Sigmoid colon (tissue), 7 donors: ENCODE results near the gene SCGN. TPM values are rescaled to one million over a fixed set of nuclear protein-coding genes. Genes with fewer than 3 reads are reported as not detected.
"Not testable (repeated sequence)": the region's sequence is repeated elsewhere in the genome, so short reads cannot be mapped to it uniquely, and the experiment has no call there.

ENCODE experiments used
- DNase-seq: peaks from one replicate; pipeline ENCODE4 v3.0.0-alpha.2; 2019
- H3K27ac ChIP-seq, 4 donors: fragments of 200-600 bp; sonication (generic); one replicate each; pipeline ENCODE4 v1.5.1; 2016 to 2019; ENCODE audit warnings: mild to moderate bottlenecking in 1 of 4
- H3K27me3 ChIP-seq, 3 donors: fragments of 200-600 bp; sonication (generic); one replicate each; pipeline ENCODE4 v1.5.1; 2019; ENCODE audit warnings: mild to moderate bottlenecking in 1 of 3
- H3K36me3 ChIP-seq, 4 donors: fragments of 200-600 bp; sonication (generic); one replicate each; pipeline ENCODE4 v1.5.1; 2016 to 2019
- H3K4me1 ChIP-seq, 4 donors: fragments of 200-600 bp; sonication (generic); one replicate each; pipeline ENCODE4 v1.5.1; 2017 to 2019
- H3K4me3 ChIP-seq, 4 donors: fragments of 200-600 bp; sonication (generic); one replicate each; pipeline ENCODE4 v1.5.1; 2017 to 2019; ENCODE audit warnings: mild to moderate bottlenecking in 2 of 4, moderate library complexity in 1 of 4
- H3K9me3 ChIP-seq, 4 donors: fragments of 200-600 bp in 3 of 4; sonication (generic) in 3 of 4; one replicate each; pipeline versions ENCODE4 v1.5.1 to v1.6.1; 2013 to 2019
- EP300 ChIP-seq, 4 donors: sonication (generic); formaldehyde crosslinking; IDR thresholded peaks; one replicate each; pipeline ENCODE4 v1.6.1; 2017; ENCODE audit warnings: antibody characterized with exemption in 4 of 4
- POLR2A ChIP-seq, 2 donors: fragments of 450-650 bp; IDR thresholded peaks; one replicate each; pipeline ENCODE4 v1.6.1; 2016; ENCODE audit warnings: antibody characterized with exemption in 2 of 2, mild to moderate bottlenecking in 2 of 2, moderate library complexity in 2 of 2
- POLR2AphosphoS5 ChIP-seq, 4 donors: sonication (generic); formaldehyde crosslinking; IDR thresholded peaks; one replicate each; pipeline ENCODE4 v1.6.1; 2017; ENCODE audit warnings: antibody characterized with exemption in 4 of 4
- WGBS, 2 donors: extraction: QIAGEN DNeasy Blood & Tissue Kit; methylation state at CpG; one replicate each; pipeline ENCODE4 v1.1.7; 2013; 5-methylcytosine and 5-hydroxymethylcytosine counted together
- intact Hi-C: fragments of 100-400 bp; cut with DNase I; formaldehyde crosslinking; loops from one replicate; pipeline ENCODE4 v1.15.1; 2023
- polyA plus RNA-seq, 3 donors: library from polyadenylated mRNA; stranded (reverse); fragments of 200-250 nt; gene quantifications; one replicate each; pipeline ENCODE4 v1.2.3, GENCODE V29; 2013
- total RNA-seq, 4 donors: library from RNA; depleted of rRNA; stranded (reverse); fragments of >200 nt; gene quantifications; one replicate each; pipeline ENCODE4 v1.1.0, GENCODE V29; 2016
- TF ChIP-seq, protein P1 (sequence below), 4 experiments: fragments of 450-650 bp in 3 of 4; fragments of 200-600 bp in 1 of 4; IDR thresholded peaks; one replicate each; pipeline ENCODE4 v1.5.1; 2016 to 2019; ENCODE audit warnings: antibody characterized with exemption in 4 of 4, mild to moderate bottlenecking in 3 of 4, moderate library complexity in 2 of 4
- donor health status: healthy with polysubstance abuse.
- donor health status: Bipolar disorder and iron deficiency.
- donor health status: healthy.

SCGN gene
- total and polyA plus RNA-seq, 7 donors: 4.8 to 22.5 (median 8.8) TPM

DNA sequence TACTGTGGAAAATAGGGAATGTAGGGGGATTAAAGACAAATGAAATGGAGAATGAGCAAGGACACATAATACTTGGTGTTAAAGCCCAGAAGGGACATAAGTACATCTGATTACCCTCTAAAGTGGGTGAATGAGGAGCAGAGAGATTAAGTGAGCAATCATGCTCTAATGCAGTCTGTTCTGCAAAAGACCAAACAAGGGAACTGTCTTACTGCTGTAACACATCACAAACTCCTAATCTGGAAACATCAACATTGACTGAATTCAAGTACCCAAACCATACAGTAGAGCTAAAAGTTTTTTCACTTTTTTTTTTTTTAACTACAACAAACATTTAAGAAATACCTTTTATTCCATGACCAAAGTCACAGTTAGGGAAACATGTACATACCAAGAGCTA, 83.2 kb downstream of the SCGN start:
- no peaks in the 10 kb centered on the region for H3K36me3 ChIP-seq
- intact Hi-C loops: no loop called here
- DNase-seq: no peak
- H3K27me3 ChIP-seq: peaks cover 0 to 11% (median 0%) of the 10 kb centered on the region in 3 donors
- TF ChIP-seq POLR2AphosphoS5 (IDR thresholded peaks at IDR 0.05) (no peak), POLR2A (IDR thresholded peaks at IDR 0.05) (no peak)
- no peak overlapping the region for H3K27ac ChIP-seq
- peaks cover 0 to 6% (median 0%) of the 10 kb centered on the region in 4 donors for H3K9me3 ChIP-seq
- H3K4me1 ChIP-seq: no peaks in the 10 kb centered on the region
- no peak overlapping the region for H3K4me3 ChIP-seq

DNA sequence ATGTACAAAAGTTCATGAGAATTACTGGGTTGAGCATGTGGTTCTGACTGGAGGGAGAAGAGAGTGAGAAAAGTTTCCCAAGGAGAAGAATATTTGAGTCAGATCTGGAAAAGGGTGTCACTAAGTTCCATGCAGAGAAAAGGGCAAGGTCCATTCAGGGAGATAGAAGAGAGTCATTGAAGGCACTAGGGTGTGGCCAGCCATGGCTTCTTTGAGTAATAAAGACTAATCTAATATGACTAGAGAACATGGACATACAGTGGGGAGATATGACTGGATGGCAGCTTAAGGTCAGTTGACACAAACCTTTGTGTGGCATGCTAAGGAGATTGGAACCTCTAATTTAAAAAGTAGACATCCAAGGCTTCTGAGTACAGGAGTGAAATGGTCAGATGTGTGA, 91.9 kb downstream of the SCGN start:
- Histone ChIP-seq H3K4me1 (no peaks in the 10 kb centered on the region), H3K36me3 (no peaks in the 10 kb centered on the region), H3K27me3 (no peaks in the 10 kb centered on the region), H3K27ac (no peak overlapping the region), H3K9me3 (no peaks in the 10 kb centered on the region), H3K4me3 (no peak overlapping the region)
- no peak for DNase-seq
- intact Hi-C loops: no loop called here
- TF ChIP-seq, protein P1, sequence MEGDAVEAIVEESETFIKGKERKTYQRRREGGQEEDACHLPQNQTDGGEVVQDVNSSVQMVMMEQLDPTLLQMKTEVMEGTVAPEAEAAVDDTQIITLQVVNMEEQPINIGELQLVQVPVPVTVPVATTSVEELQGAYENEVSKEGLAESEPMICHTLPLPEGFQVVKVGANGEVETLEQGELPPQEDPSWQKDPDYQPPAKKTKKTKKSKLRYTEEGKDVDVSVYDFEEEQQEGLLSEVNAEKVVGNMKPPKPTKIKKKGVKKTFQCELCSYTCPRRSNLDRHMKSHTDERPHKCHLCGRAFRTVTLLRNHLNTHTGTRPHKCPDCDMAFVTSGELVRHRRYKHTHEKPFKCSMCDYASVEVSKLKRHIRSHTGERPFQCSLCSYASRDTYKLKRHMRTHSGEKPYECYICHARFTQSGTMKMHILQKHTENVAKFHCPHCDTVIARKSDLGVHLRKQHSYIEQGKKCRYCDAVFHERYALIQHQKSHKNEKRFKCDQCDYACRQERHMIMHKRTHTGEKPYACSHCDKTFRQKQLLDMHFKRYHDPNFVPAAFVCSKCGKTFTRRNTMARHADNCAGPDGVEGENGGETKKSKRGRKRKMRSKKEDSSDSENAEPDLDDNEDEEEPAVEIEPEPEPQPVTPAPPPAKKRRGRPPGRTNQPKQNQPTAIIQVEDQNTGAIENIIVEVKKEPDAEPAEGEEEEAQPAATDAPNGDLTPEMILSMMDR (IDR thresholded peaks at IDR 0.05): no peak
- TF ChIP-seq POLR2AphosphoS5 (IDR thresholded peaks at IDR 0.05) (no peak), POLR2A (IDR thresholded peaks at IDR 0.05) (no peak), EP300 (IDR thresholded peaks at IDR 0.05) (no peak)

DNA sequence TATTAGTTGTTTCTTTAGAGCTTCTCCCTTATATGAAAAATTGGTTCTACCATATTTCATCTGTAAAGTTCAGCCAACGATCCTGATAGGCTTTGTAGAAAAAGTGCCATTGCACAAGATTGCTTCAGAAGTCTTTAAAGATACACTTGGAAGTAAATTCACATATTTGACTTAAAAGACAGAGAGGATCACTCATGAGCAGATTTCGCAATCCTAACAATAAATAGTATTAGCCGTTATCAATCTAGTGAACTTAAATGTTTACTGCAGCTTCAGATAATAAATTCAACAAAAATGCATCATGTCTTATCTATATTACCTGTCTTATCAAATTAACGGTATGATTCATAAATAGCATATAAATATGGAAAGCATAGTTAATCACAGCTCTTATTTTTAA, 93.8 kb downstream of the SCGN start:
- Histone ChIP-seq H3K4me1 (no peaks in the 10 kb centered on the region), H3K27me3 (no peaks in the 10 kb centered on the region)
- intact Hi-C loops: no loop called here

DNA sequence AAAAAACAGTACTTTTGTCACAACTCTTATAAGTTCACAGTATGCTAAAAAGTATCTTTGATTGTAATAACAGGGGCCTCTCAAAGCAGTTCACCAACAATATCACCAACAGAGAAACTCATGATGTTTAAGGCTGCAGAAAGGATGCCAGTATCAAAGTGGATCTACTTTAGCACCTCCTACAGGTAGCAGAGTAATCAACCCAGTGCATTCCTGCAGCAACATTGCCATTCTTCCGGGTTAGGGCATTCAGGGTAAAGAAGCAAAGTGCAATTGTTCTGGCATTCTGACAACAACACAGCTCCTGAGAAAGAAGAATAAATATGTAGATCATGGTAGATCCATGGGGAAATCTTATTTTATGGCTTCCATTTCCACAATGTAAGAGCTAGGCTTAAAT, 95.0 kb downstream of the SCGN start:
- TF ChIP-seq POLR2AphosphoS5 (IDR thresholded peaks at IDR 0.05): no peak
- TF ChIP-seq EP300 (IDR thresholded peaks at IDR 0.05): no peak
- TF ChIP-seq POLR2A (IDR thresholded peaks at IDR 0.05): no peak
- TF ChIP-seq, protein P1 (IDR thresholded peaks at IDR 0.05): no peak
- Histone ChIP-seq H3K27me3 (no peaks in the 10 kb centered on the region), H3K36me3 (no peaks in the 10 kb centered on the region), H3K4me3 (no peak overlapping the region), H3K27ac (no peak overlapping the region), H3K4me1 (no peaks in the 10 kb centered on the region), H3K9me3 (no peaks in the 10 kb centered on the region)
- intact Hi-C loops: no loop called here
- DNase-seq: no peak
- 17 to 74% methylated on average over 1 of the region's 1 CpG for WGBS, 2 donors

More for the DNA sequence above, 93.8 kb downstream of the SCGN start:
- H3K27ac ChIP-seq: no peak overlapping the region
- no peaks in the 10 kb centered on the region for H3K36me3 ChIP-seq
- no peaks in the 10 kb centered on the region for H3K9me3 ChIP-seq
- no peak for DNase-seq
- no peak overlapping the region for H3K4me3 ChIP-seq
- WGBS, 2 donors: 91 to 92% methylated on average over 4 of the region's 4 CpGs
- no peak for TF ChIP-seq POLR2AphosphoS5 (IDR thresholded peaks at IDR 0.05)
- TF ChIP-seq EP300 (IDR thresholded peaks at IDR 0.05): no peak

DNA sequence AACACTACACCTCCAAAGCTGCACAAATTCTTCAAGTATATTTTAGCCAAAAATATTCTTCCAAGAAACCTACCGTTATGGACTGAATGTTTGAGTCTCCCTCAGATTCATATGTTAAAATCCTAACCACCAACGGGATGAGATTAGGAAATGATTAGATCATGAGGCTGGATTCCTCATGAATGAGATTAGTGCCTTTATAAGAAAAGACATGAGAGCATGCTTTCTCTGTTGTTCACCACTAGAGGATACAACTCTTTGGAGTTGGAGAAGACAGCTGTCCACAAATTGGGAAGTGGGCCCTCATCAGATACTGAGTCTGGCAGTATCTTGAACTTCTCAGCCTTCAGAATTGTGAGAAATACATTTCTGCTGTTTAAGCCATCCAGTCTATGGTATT, 95.5 kb downstream of the SCGN start:
- H3K4me3 ChIP-seq: no peak overlapping the region
- 69 to 91% methylated on average over 2 of the region's 2 CpGs for WGBS, 2 donors
- H3K9me3 ChIP-seq: no peaks in the 10 kb centered on the region
- no peak for TF ChIP-seq POLR2A (IDR thresholded peaks at IDR 0.05)
- TF ChIP-seq, protein P1 (IDR thresholded peaks at IDR 0.05): no peak
- TF ChIP-seq POLR2AphosphoS5 (IDR thresholded peaks at IDR 0.05): no peak
- no peak for TF ChIP-seq EP300 (IDR thresholded peaks at IDR 0.05)
- DNase-seq: no peak
- H3K27ac ChIP-seq: no peak overlapping the region
- intact Hi-C loops: no loop called here
- H3K4me1 ChIP-seq: no peaks in the 10 kb centered on the region
- no peaks in the 10 kb centered on the region for H3K36me3 ChIP-seq
- H3K27me3 ChIP-seq: no peaks in the 10 kb centered on the region

DNA sequence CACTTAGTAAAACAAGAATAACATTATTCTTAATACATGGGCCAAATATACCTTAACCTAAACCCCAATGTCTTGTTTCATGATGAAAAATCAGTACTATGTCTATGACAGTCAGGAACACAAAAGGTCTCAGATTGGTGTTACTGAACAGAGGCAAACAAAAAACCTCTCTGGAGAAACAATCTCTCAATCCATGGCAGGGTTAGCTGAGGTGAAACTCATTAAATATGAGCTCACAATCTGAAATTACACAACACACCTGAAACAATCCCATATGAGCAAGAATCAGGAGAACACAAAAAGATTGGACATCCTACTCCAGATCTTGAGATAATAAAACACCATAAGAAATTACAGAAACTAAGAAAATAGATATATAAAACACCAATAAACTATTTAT, 96.0 kb downstream of the SCGN start:
- Histone ChIP-seq H3K27ac (no peak overlapping the region), H3K36me3 (no peaks in the 10 kb centered on the region), H3K4me1 (no peaks in the 10 kb centered on the region), H3K9me3 (no peaks in the 10 kb centered on the region), H3K27me3 (no peaks in the 10 kb centered on the region), H3K4me3 (no peak overlapping the region)
- no peak for TF ChIP-seq POLR2AphosphoS5 (IDR thresholded peaks at IDR 0.05)
- intact Hi-C loops: no loop called here
- no peak for DNase-seq

DNA sequence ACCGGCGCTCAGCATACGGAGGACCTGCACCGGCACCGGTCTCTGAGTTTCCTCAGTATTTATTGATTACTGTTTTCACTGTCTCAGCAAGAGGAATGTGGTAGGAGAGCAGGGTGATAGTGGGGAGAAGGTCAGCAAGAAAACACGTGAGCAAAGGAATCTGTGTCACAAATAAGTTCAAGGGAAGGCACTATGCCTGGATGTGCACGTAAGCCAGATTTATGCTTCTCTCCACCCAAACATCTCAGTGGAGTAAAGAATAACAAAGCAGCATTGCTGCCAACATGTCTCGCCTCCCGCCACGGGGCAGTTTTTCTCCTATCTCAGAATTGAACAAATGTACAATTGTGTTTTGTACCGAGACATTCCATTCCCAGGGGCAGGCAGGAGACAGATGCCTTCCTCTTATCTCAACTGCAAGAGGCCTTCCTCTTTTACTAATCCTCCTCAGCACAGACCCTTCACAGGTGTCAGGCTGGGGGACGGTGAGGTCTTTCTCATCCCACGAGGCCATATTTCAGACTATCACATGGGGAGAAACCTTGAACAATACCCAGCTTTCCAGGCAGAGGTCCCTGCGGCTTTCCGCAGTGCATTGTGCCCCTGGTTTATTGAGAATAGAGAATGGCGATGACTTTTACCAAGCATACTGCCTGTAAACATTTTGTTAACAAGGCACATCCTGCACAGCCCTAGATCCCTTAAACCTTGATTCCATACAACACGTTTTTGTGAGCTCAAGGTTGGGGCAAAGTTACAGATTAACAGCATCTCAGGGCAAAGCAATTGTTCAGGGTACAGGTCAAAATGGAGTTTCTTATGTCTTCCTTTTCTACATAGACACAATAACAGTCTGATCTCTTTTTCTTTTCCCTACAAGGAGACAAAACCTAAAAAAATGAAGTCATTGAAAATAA, 96.8 kb downstream of the SCGN start:
- H3K36me3 ChIP-seq, H3K9me3 ChIP-seq, intact Hi-C loops, H3K27ac ChIP-seq, H3K27me3 ChIP-seq, DNase-seq, H3K4me3 ChIP-seq, H3K4me1 ChIP-seq: not testable (repeated sequence)
- WGBS, 2 donors: 39 to 79% methylated on average over 17 of the region's 17 CpGs
